H1 (cell line): ENCODE measurements around the gene CFAP107. TPM values are rescaled to one million over a fixed set of nuclear protein-coding genes. Genes with fewer than 3 reads are reported as not detected.

Experiments used
- CBX5 ChIP-seq: fragments of 300-800, 300-1000 bp; sonication (generic); IDR thresholded peaks from 2 replicates; pipeline ENCODE4 v1.7.1; 2016; ENCODE audit warnings: antibody characterized with exemption, low read length, low read depth
- FOSL1 ChIP-seq: IDR thresholded peaks from 2 replicates; pipeline ENCODE4 v1.6.1; 2011; ENCODE audit warnings: mild to moderate bottlenecking, low read depth, low read length, moderate library complexity; ENCODE audit not compliant: insufficient read depth
- GABPA ChIP-seq: IDR thresholded peaks from 2 replicates; pipeline ENCODE4 v1.6.1; 2011; ENCODE audit warnings: mild to moderate bottlenecking, low read length, moderate library complexity, borderline replicate concordance; ENCODE audit not compliant: insufficient read depth
- polyA plus RNA-seq, 7 experiments: library from polyadenylated mRNA; depleted of rRNA in 3 of 7; stranded (reverse) in 5 of 7; unstranded in 2 of 7; fragments of >200 nt in 5 of 7; fragments of 200-250 nt in 2 of 7; gene quantifications; 1 replicate in 5 of 7; 2 replicates in 1 of 7; 4 replicates in 1 of 7; pipeline versions ENCODE4 v1.2.1 to v1.2.3, GENCODE V29; 2011 to 2013; ENCODE audit warnings: missing spikeins in 2 of 7, mixed read lengths in 2 of 7
- total RNA-seq: library from RNA; stranded (reverse); fragmentation: NEBNext Ultra II Directional; extraction: Animal tissue kit (Norgen Biotek cat#: 25700); gene quantifications from 2 replicates; pipeline ENCODE4 v1.2.1, GENCODE V29; 2021
- TF ChIP-seq, protein P1 (sequence below): fragments of 300-600 bp; sonication (generic); IDR thresholded peaks from 2 replicates; pipeline ENCODE4 v1.7.1; 2012; ENCODE audit warnings: low read length, moderate library complexity, mild to moderate bottlenecking, inconsistent platforms; ENCODE audit not compliant: insufficient replicate concordance

CFAP107 gene
- total and polyA plus RNA-seq, 2 of the 8 experiments (the other 6 are each of a cell fraction or from before 2014, with no cell fraction given), result 0.23 TPM; not detected in 1

GRCh38 chr1:12712929-12713328 is 33.1 kb upstream of the CFAP107 start (continued):
- TF ChIP-seq, protein P1, sequence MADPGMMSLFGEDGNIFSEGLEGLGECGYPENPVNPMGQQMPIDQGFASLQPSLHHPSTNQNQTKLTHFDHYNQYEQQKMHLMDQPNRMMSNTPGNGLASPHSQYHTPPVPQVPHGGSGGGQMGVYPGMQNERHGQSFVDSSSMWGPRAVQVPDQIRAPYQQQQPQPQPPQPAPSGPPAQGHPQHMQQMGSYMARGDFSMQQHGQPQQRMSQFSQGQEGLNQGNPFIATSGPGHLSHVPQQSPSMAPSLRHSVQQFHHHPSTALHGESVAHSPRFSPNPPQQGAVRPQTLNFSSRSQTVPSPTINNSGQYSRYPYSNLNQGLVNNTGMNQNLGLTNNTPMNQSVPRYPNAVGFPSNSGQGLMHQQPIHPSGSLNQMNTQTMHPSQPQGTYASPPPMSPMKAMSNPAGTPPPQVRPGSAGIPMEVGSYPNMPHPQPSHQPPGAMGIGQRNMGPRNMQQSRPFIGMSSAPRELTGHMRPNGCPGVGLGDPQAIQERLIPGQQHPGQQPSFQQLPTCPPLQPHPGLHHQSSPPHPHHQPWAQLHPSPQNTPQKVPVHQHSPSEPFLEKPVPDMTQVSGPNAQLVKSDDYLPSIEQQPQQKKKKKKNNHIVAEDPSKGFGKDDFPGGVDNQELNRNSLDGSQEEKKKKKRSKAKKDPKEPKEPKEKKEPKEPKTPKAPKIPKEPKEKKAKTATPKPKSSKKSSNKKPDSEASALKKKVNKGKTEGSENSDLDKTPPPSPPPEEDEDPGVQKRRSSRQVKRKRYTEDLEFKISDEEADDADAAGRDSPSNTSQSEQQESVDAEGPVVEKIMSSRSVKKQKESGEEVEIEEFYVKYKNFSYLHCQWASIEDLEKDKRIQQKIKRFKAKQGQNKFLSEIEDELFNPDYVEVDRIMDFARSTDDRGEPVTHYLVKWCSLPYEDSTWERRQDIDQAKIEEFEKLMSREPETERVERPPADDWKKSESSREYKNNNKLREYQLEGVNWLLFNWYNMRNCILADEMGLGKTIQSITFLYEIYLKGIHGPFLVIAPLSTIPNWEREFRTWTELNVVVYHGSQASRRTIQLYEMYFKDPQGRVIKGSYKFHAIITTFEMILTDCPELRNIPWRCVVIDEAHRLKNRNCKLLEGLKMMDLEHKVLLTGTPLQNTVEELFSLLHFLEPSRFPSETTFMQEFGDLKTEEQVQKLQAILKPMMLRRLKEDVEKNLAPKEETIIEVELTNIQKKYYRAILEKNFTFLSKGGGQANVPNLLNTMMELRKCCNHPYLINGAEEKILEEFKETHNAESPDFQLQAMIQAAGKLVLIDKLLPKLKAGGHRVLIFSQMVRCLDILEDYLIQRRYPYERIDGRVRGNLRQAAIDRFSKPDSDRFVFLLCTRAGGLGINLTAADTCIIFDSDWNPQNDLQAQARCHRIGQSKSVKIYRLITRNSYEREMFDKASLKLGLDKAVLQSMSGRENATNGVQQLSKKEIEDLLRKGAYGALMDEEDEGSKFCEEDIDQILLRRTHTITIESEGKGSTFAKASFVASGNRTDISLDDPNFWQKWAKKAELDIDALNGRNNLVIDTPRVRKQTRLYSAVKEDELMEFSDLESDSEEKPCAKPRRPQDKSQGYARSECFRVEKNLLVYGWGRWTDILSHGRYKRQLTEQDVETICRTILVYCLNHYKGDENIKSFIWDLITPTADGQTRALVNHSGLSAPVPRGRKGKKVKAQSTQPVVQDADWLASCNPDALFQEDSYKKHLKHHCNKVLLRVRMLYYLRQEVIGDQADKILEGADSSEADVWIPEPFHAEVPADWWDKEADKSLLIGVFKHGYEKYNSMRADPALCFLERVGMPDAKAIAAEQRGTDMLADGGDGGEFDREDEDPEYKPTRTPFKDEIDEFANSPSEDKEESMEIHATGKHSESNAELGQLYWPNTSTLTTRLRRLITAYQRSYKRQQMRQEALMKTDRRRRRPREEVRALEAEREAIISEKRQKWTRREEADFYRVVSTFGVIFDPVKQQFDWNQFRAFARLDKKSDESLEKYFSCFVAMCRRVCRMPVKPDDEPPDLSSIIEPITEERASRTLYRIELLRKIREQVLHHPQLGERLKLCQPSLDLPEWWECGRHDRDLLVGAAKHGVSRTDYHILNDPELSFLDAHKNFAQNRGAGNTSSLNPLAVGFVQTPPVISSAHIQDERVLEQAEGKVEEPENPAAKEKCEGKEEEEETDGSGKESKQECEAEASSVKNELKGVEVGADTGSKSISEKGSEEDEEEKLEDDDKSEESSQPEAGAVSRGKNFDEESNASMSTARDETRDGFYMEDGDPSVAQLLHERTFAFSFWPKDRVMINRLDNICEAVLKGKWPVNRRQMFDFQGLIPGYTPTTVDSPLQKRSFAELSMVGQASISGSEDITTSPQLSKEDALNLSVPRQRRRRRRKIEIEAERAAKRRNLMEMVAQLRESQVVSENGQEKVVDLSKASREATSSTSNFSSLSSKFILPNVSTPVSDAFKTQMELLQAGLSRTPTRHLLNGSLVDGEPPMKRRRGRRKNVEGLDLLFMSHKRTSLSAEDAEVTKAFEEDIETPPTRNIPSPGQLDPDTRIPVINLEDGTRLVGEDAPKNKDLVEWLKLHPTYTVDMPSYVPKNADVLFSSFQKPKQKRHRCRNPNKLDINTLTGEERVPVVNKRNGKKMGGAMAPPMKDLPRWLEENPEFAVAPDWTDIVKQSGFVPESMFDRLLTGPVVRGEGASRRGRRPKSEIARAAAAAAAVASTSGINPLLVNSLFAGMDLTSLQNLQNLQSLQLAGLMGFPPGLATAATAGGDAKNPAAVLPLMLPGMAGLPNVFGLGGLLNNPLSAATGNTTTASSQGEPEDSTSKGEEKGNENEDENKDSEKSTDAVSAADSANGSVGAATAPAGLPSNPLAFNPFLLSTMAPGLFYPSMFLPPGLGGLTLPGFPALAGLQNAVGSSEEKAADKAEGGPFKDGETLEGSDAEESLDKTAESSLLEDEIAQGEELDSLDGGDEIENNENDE, result no peak
- no peak for TF ChIP-seq CBX5
- no peak for TF ChIP-seq FOSL1
- TF ChIP-seq GABPA, result no peak
